Memory B cell (primary cell): ENCODE results near the gene PIGC.

Experiments
- ATAC-seq: fragments of 150-1000 bp; cut with Tn5 transposase; 2 replicates; pipeline ENCODE4 v1.10.0; 2021; ENCODE audit warnings: low read depth, mild to moderate bottlenecking, moderate library complexity
- DNase-seq, 2 donors: peaks; one replicate each; pipeline ENCODE4 v3.0.0; 2022; ENCODE audit warnings: low spot score in 2 of 2
- H3K27ac Mint-ChIP-seq: one replicate; pipeline ENCODE4 v1.8.0; 2022; ENCODE audit warnings: mild to moderate bottlenecking, moderate library complexity, mixed read lengths
- H3K27me3 Mint-ChIP-seq: one replicate; pipeline ENCODE4 v1.8.0; 2022; ENCODE audit warnings: mixed read lengths
- H3K36me3 Mint-ChIP-seq: one replicate; pipeline ENCODE4 v1.8.0; 2022; ENCODE audit warnings: mild to moderate bottlenecking, mixed read lengths
- H3K4me1 Mint-ChIP-seq: one replicate; pipeline ENCODE4 v1.8.0; 2022; ENCODE audit warnings: mixed read lengths
- H3K4me3 Mint-ChIP-seq: one replicate; pipeline ENCODE4 v1.8.0; 2022; ENCODE audit warnings: mild to moderate bottlenecking, moderate library complexity, mixed read lengths
- H3K9me3 Mint-ChIP-seq: one replicate; pipeline ENCODE4 v1.8.0; 2022; ENCODE audit warnings: mixed read lengths

PIGC gene

DNA sequence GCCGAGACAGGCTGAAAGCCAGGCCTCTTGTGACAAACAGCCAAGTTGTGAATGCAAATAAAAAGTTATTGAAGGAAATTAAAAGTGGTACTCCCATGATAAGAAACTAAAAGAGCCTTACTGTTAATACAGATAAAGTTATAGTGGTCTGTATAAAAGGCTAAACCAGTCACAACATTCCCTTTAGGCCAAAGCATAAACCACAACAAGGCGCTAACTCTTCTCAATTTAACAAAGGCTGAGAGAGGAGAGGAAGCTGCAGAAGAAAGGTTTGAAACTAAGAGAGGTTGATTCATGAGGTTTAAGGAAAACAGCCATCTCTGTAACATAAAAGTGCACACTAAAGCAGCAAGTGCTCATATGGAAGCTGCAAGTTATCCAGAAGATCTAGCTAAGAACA is 12.7 kb downstream of the PIGC start:
- ATAC-seq = no peak
- H3K4me3 Mint-ChIP-seq = no peak overlapping the region

DNA sequence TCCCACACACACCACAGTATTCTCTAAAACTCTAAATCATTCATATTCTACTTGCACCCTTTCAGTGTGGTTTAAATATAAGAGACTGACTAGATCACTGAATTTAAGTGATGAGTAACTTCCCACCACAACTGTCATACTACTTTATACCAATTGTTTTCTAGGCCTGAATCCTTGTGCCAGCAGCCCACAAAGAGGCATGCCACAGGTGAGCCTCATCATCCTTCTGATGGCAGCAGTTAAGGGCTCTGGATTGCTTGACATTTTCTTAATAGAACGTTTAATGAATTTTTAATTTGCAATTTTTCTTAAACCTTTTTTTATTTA is 13.8 kb downstream of the PIGC start:
- Mint-ChIP-seq H3K27me3 (no peaks in the 10 kb centered on the region), H3K9me3 (no peaks in the 10 kb centered on the region), H3K27ac (no peak overlapping the region), H3K4me3 (no peak overlapping the region), H3K4me1 (peaks cover 10% of the 10 kb centered on the region), H3K36me3 (peaks cover 1% of the 10 kb centered on the region)
- ATAC-seq (no peak), DNase-seq (no peak)

More for the DNA sequence above, 12.7 kb downstream of the PIGC start:
- Mint-ChIP-seq H3K27me3 (no peaks in the 10 kb centered on the region), H3K4me1 (peaks cover 13% of the 10 kb centered on the region), H3K27ac (no peak overlapping the region), H3K36me3 (peaks cover 1% of the 10 kb centered on the region), H3K9me3 (no peaks in the 10 kb centered on the region)
- DNase-seq = no peak

DNA sequence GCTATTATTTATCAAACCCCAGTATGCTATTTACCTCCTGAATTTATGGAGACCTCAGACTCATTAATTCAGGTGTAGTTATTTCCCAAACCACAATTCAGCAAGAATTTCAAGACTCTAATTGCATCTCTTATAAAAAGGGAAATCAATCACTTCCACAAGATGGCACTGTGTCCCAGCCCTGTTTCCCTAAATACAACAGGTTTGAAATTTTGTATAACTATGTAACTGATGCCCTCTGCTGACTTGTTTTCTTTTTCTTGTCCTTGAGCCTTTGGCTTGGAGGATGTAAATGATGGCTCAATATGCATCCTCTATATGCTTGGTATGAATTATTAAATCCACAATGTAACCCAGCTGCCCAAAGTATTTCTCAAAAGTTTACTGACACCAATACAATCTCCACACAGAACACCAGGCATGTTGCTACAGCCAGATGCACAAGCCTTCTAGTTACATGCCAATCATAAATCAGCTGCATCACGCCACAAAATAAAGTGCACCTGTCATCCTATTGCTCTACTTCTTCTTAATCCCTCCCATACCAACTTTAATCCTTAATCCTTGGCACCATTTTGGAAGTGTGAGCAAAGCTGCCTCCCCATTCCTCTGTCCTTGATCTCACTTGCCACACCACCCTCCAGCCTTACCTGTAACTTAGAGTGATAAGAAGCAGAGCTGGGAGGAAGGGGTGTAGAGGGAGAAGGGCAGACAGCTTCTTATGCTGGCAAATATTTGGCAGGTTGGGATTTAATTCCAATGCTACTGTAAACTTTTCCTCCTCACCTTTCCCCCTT is 14.3 kb downstream of the PIGC start:
- Mint-ChIP-seq H3K27ac (no peak overlapping the region), H3K36me3 (peaks cover 1% of the 10 kb centered on the region), H3K27me3 (no peaks in the 10 kb centered on the region), H3K9me3 (no peaks in the 10 kb centered on the region), H3K4me1 (peaks cover 10% of the 10 kb centered on the region), H3K4me3 (no peak overlapping the region)
- ATAC-seq (peak; percentile 78), DNase-seq (peak in 1 of 2 donors; percentile 28)

DNA sequence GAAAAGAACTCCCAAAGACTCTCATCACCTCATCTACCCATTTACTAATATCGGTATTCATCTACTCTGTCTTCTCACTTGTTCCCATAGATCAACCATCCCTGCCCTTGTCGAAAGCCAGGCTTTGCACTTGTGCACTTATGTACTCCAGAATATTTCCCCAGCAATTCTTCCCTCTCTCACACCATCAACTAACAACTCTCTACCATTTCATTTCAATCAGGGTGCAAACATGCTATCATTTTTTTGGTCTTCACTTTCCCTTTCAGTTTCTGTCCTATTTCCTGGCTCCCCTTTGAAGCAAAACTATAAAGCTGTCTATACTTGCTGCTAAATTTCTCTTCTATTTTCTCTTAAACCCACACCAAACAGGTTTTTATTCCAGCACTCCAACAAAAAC is 16.7 kb downstream of the PIGC start:
- H3K27ac Mint-ChIP-seq = no peak overlapping the region
- H3K4me1 Mint-ChIP-seq = peaks cover 2% of the 10 kb centered on the region
- H3K9me3 Mint-ChIP-seq = no peaks in the 10 kb centered on the region
- H3K4me3 Mint-ChIP-seq = no peak overlapping the region
- DNase-seq (no peak), ATAC-seq (no peak)
- H3K27me3 Mint-ChIP-seq = no peaks in the 10 kb centered on the region
- H3K36me3 Mint-ChIP-seq = no peaks in the 10 kb centered on the region

DNA sequence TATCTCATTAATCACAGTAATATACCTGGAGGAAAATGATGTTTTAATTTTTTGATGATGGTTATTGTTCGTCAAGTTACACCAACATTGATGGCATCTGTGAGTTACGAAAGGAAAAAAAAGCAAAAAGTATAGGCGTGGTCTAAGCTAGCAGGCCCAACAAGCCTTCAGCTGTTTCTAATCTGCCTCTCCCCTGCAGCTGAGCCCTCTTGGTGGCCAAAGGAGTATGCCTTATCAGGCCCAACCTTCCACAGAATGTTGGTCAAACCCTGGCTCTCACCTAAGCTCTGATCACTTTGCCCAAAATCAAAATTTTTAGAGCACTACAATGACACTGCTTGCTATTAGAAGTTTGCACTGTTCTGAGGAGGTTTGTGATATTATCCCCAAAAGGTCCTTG is 18.5 kb downstream of the PIGC start:
- Mint-ChIP-seq H3K4me3 (no peak overlapping the region), H3K27ac (no peak overlapping the region), H3K27me3 (no peaks in the 10 kb centered on the region), H3K9me3 (no peaks in the 10 kb centered on the region), H3K36me3 (no peaks in the 10 kb centered on the region), H3K4me1 (peaks cover 2% of the 10 kb centered on the region)
- ATAC-seq (no peak), DNase-seq (no peak)

DNA sequence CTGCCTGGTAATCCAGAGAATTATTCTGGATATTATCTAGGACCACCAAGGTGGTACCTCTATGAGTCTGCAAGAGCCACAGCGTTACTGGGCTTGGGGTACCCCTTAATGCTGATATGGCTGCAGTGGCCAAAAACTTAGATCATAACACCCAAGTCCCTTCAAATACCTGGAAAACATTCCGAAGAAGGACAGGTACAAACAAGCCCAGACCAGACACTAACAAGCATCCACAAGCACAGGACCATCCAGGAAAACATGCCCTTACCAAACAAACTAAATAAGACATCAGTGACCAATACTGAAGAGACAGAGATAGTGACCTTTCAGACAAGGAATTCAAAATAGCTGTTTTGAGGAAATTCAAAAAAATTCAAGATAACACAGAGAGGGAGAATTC is 20.5 kb downstream of the PIGC start:
- H3K27ac Mint-ChIP-seq = no peak overlapping the region
- H3K36me3 Mint-ChIP-seq = no peaks in the 10 kb centered on the region
- H3K9me3 Mint-ChIP-seq = no peaks in the 10 kb centered on the region
- peaks cover 2% of the 10 kb centered on the region for H3K4me1 Mint-ChIP-seq
- H3K27me3 Mint-ChIP-seq = no peaks in the 10 kb centered on the region
- ATAC-seq = no peak
- DNase-seq = no peak
- no peak overlapping the region for H3K4me3 Mint-ChIP-seq

DNA sequence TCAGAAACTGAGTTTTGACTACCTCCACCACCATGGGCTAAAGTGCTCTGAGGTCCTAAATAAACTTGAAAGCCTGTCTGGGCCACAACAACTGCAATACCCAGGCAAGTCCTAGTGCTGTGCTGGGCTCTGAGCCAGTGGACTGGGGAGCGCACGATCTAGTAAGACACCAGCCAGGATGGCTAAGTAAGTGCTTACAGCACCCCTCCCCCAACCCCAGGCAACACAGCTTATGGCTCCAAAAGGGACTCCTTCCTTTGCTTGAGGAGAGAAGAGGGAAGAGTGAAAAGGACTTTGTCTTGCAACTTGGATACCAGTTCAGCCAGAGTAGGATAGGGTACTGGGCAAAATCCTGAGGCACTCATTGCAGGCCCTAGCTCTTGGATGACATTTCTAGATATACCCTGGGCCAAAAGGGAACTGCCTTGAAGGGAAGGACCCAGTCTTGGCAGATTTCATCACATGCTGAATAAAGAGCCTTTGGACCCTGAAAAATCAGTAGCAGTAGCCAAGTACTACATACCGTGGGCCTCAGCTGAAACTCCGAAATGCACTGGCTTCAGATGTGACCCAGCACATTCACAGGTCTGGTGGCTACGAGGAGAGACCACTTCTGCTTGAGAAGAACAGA is 21.8 kb downstream of the PIGC start:
- no peak overlapping the region for H3K4me3 Mint-ChIP-seq
- ATAC-seq (no peak), DNase-seq (no peak)
- no peaks in the 10 kb centered on the region for H3K36me3 Mint-ChIP-seq
- no peak overlapping the region for H3K27ac Mint-ChIP-seq
- H3K4me1 Mint-ChIP-seq = peaks cover 2% of the 10 kb centered on the region
- no peaks in the 10 kb centered on the region for H3K9me3 Mint-ChIP-seq
- H3K27me3 Mint-ChIP-seq = no peaks in the 10 kb centered on the region

DNA sequence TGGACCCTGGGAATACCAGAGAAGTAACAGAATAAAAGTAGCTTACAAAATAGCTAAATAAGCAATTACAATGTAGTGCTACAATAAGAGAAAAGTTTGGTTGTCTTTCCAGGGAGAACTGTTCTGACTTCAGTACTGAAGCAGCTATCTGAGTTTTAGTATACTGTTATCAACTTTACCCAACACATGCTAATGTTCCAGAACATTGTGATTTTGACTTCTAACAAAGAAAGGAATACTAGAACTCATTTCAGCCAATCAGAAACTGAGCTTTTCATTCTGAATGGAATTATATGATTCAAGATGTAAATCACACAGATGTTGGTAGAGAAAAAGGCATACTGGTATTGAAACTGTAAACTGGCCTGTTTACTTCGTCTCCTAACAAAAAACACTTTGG is 23.5 kb downstream of the PIGC start, which contains the start of gene C1orf105:
Gene C1orf105, plus strand, starts transcription at position 301 of the 400 bp plus-strand sequence. CDS start 201 bp downstream, outside the sequence.
- Mint-ChIP-seq H3K9me3 (no peaks in the 10 kb centered on the region), H3K27ac (no peak within 1 kb of the TSS), H3K4me3 (no peak within 1 kb of the TSS), H3K4me1 (peaks cover 2% of the 10 kb centered on the region), H3K27me3 (no peaks in the 10 kb centered on the region), H3K36me3 (peaks cover 2% of the 10 kb centered on the region)
- ATAC-seq (no peak), DNase-seq (no peak)

DNA sequence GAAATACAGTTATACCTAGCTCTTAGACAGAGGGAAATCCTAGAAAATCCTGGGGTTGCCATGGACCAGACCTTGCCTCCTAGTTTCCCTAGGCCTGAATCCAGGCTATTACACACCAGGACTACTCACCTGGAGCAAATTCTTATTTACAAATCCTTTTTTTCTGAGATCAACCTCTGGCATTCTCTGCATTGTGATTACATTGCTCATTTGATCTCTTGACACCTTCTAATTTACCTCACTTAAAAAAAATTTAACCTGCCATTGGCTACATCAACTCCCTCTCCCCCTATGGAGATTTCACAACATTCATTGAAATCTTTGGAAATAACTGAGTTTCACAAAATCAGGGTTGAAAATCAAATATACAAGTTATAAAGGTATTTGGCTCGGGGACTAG is 26.3 kb downstream of the PIGC start:
- no peak overlapping the region for H3K27ac Mint-ChIP-seq
- H3K4me3 Mint-ChIP-seq = no peak overlapping the region
- H3K9me3 Mint-ChIP-seq = no peaks in the 10 kb centered on the region
- DNase-seq = no peak
- ATAC-seq = no peak
- no peaks in the 10 kb centered on the region for H3K27me3 Mint-ChIP-seq
- no peaks in the 10 kb centered on the region for H3K4me1 Mint-ChIP-seq
- peaks cover 5% of the 10 kb centered on the region for H3K36me3 Mint-ChIP-seq

DNA sequence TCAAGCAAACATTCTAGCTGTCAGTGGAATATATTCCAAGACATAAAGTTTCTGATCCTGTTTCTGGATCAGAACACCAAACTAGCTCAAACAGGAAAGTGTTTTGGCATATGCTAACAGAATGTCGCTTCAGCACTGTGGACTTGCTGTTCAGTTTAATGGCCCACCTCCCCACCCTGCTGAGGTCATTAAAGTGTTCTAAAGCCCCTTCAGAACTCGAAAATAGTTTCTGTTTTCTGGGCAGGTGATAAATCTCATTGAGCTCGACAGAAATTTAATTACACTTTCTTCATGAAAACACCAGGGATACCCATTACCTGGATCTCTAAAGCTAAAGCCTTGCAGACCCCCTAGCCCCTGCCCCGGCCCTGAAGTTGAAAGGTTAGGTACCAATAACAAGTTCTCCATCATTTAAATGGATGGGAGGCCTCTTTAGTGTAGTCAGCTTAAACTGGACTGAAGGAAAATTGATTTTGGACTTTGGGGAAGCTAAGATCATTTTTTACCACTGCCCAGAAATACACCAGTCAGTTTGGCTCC is 27.3 kb downstream of the PIGC start:
- H3K27ac Mint-ChIP-seq = no peak overlapping the region
- H3K4me3 Mint-ChIP-seq = no peak overlapping the region
- H3K4me1 Mint-ChIP-seq = no peaks in the 10 kb centered on the region
- no peaks in the 10 kb centered on the region for H3K27me3 Mint-ChIP-seq
- peaks cover 5% of the 10 kb centered on the region for H3K36me3 Mint-ChIP-seq
- H3K9me3 Mint-ChIP-seq = no peaks in the 10 kb centered on the region
- DNase-seq = no peak
- ATAC-seq = no peak

DNA sequence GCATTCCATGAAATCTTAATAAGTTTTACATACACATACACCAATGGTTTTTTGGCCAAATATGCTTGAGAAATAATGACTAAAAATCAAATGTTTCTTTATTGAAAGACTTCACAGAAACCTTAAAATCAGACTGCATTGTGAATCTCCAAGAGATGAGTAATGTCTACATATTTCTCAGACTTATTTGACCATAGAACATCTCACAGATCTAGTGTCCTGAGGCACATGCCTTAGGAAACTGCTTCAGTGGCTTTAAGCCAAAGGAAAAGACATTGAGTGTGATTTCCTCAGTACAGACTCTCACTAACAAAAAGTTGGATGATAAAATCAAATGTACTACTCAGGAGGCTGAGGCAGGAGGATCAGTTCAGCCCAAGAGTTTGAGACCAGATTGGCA is 29.5 kb downstream of the PIGC start:
- Mint-ChIP-seq H3K36me3 (peaks cover 5% of the 10 kb centered on the region), H3K9me3 (no peaks in the 10 kb centered on the region), H3K4me3 (no peak overlapping the region), H3K4me1 (no peaks in the 10 kb centered on the region), H3K27ac (no peak overlapping the region), H3K27me3 (no peaks in the 10 kb centered on the region)
- DNase-seq (no peak), ATAC-seq (no peak)

DNA sequence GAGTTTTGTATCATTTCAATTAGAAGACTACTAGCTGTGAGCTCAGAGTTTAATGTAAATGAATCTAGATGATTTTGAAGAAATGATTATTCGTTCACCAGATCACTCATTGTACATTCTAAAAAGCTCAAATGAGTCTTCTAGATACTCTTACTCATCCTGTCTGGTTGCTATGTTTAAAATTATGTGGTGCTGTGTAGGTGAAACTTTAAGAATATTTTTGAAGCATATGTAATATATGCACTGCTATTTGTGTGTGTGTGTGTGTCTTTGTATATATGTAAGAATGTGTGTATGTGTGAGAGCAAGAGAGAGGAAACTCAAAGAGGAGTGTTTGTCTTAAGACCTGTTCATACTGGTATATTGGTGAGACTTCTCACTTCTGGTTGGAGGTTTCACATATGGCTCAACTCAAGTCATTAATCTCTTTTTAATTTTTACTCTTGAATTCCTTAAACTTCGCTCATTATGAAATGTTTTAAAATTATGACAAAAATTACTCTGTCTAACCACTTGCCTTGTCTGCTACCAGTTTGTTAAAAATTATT is 32.0 kb downstream of the PIGC start:
- H3K27ac Mint-ChIP-seq = no peak overlapping the region
- peaks cover 5% of the 10 kb centered on the region for H3K36me3 Mint-ChIP-seq
- no peaks in the 10 kb centered on the region for H3K4me1 Mint-ChIP-seq
- H3K4me3 Mint-ChIP-seq = no peak overlapping the region
- ATAC-seq = no peak
- H3K9me3 Mint-ChIP-seq = no peaks in the 10 kb centered on the region
- DNase-seq = no peak
- H3K27me3 Mint-ChIP-seq = no peaks in the 10 kb centered on the region

DNA sequence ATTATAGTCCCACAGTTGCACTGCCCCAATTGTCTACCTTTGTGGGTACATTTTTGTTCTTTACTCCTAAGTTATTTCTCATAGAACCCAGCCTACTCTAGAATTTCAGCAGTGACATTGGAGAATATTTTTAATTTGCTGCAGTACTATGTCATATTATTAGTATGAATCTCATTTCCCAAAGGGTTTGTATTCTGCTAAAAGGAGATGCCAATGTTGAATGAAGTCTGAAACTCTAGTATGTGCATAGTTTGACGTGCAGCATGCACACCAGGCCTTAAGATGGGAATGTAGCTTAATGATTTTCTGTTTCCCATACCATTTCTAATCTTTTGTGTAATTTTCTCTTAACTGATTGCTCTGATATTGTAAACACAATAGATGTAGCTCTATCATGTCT is 33.8 kb downstream of the PIGC start:
- H3K4me3 Mint-ChIP-seq = no peak overlapping the region

DNA sequence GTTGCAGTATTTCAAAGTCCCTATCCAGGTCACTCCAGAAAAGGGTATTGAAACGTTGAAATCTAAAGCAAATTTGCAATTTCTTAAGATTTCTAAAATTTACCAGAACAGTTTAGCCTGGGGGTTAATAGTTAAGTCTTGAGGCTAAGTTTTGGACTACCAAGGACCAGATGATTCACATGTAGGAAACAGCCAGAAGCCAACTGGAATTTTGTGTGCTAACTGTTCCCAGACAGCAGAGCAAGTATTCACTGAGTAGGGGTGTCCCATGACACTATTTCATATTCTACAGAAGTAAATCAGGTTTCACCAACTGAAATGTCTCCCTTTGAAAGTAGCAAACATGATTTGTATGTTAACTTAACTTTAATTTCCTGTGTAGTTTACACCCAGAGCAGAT is 34.9 kb downstream of the PIGC start:
- Mint-ChIP-seq H3K9me3 (no peaks in the 10 kb centered on the region), H3K4me1 (no peaks in the 10 kb centered on the region), H3K4me3 (no peak overlapping the region), H3K27ac (no peak overlapping the region), H3K27me3 (no peaks in the 10 kb centered on the region), H3K36me3 (peaks cover 1% of the 10 kb centered on the region)
- DNase-seq (no peak), ATAC-seq (no peak)

More for the DNA sequence above, 33.8 kb downstream of the PIGC start:
- Mint-ChIP-seq H3K27me3 (no peaks in the 10 kb centered on the region), H3K36me3 (peaks cover 3% of the 10 kb centered on the region), H3K27ac (no peak overlapping the region), H3K4me1 (no peaks in the 10 kb centered on the region), H3K9me3 (no peaks in the 10 kb centered on the region)
- ATAC-seq (no peak), DNase-seq (no peak)
